NB4 (cell line): Measurements from ENCODE around the gene FAM186B.
"Not testable (repeated sequence)": the region's sequence is repeated elsewhere in the genome, so short reads cannot be mapped to it uniquely, and the experiment has no call there.

Source experiments
- MYC ChIP-seq: IDR thresholded peaks from 2 replicates; pipeline ENCODE4 v1.6.1; 2011; ENCODE audit warnings: low read depth, low read length
- POLR2A ChIP-seq: IDR thresholded peaks from 2 replicates; pipeline ENCODE4 v1.6.1; 2011; ENCODE audit warnings: mild to moderate bottlenecking; ENCODE audit not compliant: insufficient read length; ENCODE audit errors: extremely low read depth
- TF ChIP-seq, protein P1 (sequence below): IDR thresholded peaks from one replicate; pipeline ENCODE4 v1.5.1; 2012; ENCODE audit warnings: low read depth, low read length

DNA sequence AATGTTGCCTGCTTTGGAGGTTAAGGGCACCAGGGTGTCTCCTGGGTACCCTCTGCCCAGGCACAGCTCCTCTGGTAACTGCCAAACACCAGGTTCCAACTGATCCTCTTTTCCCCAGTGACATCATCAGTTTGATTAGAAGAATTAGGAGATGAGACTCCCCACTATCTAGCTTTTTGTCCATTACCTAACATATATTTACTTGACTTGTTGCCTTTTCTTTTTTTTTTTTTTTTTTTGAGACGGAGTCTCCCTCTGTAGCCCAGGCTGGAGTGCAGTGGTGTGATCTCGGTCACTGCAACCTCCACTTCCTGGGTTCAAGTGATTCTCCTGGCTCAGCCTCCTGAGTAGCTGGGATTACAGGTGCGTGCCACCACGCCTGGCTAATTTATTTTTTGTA lies at the start of gene FAM186B:
- not testable (repeated sequence) for TF ChIP-seq POLR2A, MYC
- TF ChIP-seq, protein P1, sequence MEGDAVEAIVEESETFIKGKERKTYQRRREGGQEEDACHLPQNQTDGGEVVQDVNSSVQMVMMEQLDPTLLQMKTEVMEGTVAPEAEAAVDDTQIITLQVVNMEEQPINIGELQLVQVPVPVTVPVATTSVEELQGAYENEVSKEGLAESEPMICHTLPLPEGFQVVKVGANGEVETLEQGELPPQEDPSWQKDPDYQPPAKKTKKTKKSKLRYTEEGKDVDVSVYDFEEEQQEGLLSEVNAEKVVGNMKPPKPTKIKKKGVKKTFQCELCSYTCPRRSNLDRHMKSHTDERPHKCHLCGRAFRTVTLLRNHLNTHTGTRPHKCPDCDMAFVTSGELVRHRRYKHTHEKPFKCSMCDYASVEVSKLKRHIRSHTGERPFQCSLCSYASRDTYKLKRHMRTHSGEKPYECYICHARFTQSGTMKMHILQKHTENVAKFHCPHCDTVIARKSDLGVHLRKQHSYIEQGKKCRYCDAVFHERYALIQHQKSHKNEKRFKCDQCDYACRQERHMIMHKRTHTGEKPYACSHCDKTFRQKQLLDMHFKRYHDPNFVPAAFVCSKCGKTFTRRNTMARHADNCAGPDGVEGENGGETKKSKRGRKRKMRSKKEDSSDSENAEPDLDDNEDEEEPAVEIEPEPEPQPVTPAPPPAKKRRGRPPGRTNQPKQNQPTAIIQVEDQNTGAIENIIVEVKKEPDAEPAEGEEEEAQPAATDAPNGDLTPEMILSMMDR, result not testable (repeated sequence)
